Stimulated activated memory B cell treated with anti-CD40 and anti-IgM and Interleukin-4, amounts not matched to agents 10 μg/mL and 1 μg/mL and 100 μg/mL, for 72 hours (primary cell): ENCODE measurements around the gene SLC47A1.
"Not testable (repeated sequence)": the region's sequence is repeated elsewhere in the genome, so short reads cannot be mapped to it uniquely, and the experiment has no call there.

Experiments used
- ATAC-seq: fragments of 150-1000 bp; cut with Tn5 transposase; 2 replicates; pipeline ENCODE4 v1.10.0; 2021
- H3K27ac Mint-ChIP-seq: one replicate; pipeline ENCODE4 v1.8.0; 2022; ENCODE audit warnings: mild to moderate bottlenecking, mixed read lengths
- H3K27me3 Mint-ChIP-seq: one replicate; pipeline ENCODE4 v1.8.0; 2022; ENCODE audit warnings: mixed read lengths
- H3K36me3 Mint-ChIP-seq: one replicate; pipeline ENCODE4 v1.8.0; 2022; ENCODE audit warnings: mixed read lengths
- H3K4me1 Mint-ChIP-seq: one replicate; pipeline ENCODE4 v1.8.0; 2022; ENCODE audit warnings: mixed read lengths
- H3K4me3 Mint-ChIP-seq: one replicate; pipeline ENCODE4 v1.8.0; 2022; ENCODE audit warnings: mild to moderate bottlenecking, moderate library complexity, mixed read lengths
- H3K9me3 Mint-ChIP-seq: one replicate; pipeline ENCODE4 v1.8.0; 2022; ENCODE audit warnings: mixed read lengths

Gene SLC47A1, protein sequence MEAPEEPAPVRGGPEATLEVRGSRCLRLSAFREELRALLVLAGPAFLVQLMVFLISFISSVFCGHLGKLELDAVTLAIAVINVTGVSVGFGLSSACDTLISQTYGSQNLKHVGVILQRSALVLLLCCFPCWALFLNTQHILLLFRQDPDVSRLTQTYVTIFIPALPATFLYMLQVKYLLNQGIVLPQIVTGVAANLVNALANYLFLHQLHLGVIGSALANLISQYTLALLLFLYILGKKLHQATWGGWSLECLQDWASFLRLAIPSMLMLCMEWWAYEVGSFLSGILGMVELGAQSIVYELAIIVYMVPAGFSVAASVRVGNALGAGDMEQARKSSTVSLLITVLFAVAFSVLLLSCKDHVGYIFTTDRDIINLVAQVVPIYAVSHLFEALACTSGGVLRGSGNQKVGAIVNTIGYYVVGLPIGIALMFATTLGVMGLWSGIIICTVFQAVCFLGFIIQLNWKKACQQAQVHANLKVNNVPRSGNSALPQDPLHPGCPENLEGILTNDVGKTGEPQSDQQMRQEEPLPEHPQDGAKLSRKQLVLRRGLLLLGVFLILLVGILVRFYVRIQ

DNA sequence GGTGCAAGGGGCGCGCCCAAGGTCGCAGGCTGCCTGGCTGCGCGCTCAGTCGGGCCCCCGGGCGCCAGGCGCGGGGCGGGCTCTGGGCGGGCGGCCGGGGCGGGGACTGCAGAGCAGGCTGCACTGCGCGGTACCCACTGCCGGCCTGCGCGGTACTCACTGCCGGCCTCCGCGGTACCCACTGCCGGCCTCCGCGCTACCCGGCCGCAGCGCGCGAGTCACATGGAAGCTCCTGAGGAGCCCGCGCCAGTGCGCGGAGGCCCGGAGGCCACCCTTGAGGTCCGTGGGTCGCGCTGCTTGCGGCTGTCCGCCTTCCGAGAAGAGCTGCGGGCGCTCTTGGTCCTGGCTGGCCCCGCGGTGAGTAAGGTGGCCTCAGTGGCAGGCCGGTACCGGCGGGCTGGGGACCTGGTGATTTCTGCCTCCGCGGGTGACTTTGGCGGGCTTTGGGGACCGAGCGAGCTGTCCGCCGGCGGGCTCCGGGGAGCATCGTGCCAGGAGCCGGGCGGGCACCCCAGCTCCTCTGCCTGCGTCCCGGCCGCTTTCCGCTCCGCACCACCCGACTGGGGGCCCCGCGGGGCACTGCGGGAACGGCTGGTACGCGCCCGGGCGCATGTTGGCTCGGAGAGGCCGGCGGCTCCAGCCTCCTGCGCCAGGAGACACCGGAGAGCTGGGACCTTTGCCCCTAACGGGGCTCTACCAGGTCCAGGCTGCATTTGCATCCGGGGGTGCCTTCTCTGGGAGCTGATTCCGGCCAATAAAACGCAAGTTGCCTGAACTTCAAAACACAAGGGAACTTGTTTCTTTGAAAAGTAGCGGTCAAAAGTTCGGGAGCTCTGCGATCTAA, at the start of gene SLC47A1:
Gene SLC47A1 (plus strand): TSS at position 137 of the 844 bp plus-strand sequence. CDS start 86 bp downstream, at position 223.
- H3K4me1 Mint-ChIP-seq: peaks cover 28% of the 10 kb centered on the region
- ATAC-seq: peak; percentile 80

GRCh38 chr17:19485800-19486340, 47.8 kb upstream of the SLC47A1 start:
- Mint-ChIP-seq H3K4me3 (no peak overlapping the region), H3K36me3 (no peaks in the 10 kb centered on the region), H3K4me1 (no peaks in the 10 kb centered on the region), H3K9me3 (no peaks in the 10 kb centered on the region), H3K27me3 (peaks cover 9% of the 10 kb centered on the region), H3K27ac (no peak overlapping the region)
- ATAC-seq: no peak

More for the DNA sequence above, at the start of gene SLC47A1:
- H3K4me3 Mint-ChIP-seq: peak within 1 kb of the TSS; percentile 72
- peaks cover 59% of the 10 kb centered on the region for H3K27me3 Mint-ChIP-seq
- H3K36me3 Mint-ChIP-seq: no peaks in the 10 kb centered on the region
- H3K27ac Mint-ChIP-seq: peak within 1 kb of the TSS; percentile 3
- H3K9me3 Mint-ChIP-seq: no peaks in the 10 kb centered on the region

GRCh38 chr17:19486351-19487023, 47.2 kb upstream of the SLC47A1 start:
- no peak overlapping the region for H3K4me3 Mint-ChIP-seq
- H3K27ac Mint-ChIP-seq: no peak overlapping the region
- no peaks in the 10 kb centered on the region for H3K4me1 Mint-ChIP-seq
- no peak for ATAC-seq
- H3K9me3 Mint-ChIP-seq: no peaks in the 10 kb centered on the region
- H3K36me3 Mint-ChIP-seq: no peaks in the 10 kb centered on the region
- H3K27me3 Mint-ChIP-seq: peaks cover 9% of the 10 kb centered on the region

GRCh38 chr17:19487024-19487600, 46.5 kb upstream of the SLC47A1 start:
- H3K27ac Mint-ChIP-seq: no peak overlapping the region
- H3K4me3 Mint-ChIP-seq: no peak overlapping the region
- H3K9me3 Mint-ChIP-seq: no peaks in the 10 kb centered on the region
- no peaks in the 10 kb centered on the region for H3K36me3 Mint-ChIP-seq
- H3K4me1 Mint-ChIP-seq: no peaks in the 10 kb centered on the region
- no peak for ATAC-seq
- H3K27me3 Mint-ChIP-seq: peaks cover 9% of the 10 kb centered on the region

DNA sequence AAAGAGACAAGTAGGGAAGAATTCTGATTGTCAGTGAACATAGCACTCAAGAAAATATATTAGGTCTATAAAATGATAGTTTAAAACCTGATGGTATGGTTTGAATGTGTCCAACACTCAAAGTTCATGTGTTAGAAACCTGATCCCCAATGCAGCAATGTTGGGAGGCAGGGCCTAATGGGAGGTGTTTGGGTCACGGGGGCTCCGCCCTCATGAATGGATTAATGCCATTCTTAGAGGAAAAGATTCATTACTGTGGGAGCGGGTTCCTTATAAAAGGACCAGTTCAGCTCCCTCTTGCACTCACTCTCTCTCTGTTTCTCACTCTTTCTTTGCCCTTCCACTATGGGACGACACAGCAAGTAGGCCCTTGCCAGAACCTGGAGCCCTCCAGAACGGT, 41.5 kb upstream of the SLC47A1 start:
- H3K36me3 Mint-ChIP-seq: no peaks in the 10 kb centered on the region
- H3K4me1 Mint-ChIP-seq: peaks cover 13% of the 10 kb centered on the region
- no peaks in the 10 kb centered on the region for H3K9me3 Mint-ChIP-seq
- H3K27me3 Mint-ChIP-seq: peaks cover 9% of the 10 kb centered on the region
- no peak overlapping the region for H3K27ac Mint-ChIP-seq
- H3K4me3 Mint-ChIP-seq: no peak overlapping the region
- no peak for ATAC-seq

DNA sequence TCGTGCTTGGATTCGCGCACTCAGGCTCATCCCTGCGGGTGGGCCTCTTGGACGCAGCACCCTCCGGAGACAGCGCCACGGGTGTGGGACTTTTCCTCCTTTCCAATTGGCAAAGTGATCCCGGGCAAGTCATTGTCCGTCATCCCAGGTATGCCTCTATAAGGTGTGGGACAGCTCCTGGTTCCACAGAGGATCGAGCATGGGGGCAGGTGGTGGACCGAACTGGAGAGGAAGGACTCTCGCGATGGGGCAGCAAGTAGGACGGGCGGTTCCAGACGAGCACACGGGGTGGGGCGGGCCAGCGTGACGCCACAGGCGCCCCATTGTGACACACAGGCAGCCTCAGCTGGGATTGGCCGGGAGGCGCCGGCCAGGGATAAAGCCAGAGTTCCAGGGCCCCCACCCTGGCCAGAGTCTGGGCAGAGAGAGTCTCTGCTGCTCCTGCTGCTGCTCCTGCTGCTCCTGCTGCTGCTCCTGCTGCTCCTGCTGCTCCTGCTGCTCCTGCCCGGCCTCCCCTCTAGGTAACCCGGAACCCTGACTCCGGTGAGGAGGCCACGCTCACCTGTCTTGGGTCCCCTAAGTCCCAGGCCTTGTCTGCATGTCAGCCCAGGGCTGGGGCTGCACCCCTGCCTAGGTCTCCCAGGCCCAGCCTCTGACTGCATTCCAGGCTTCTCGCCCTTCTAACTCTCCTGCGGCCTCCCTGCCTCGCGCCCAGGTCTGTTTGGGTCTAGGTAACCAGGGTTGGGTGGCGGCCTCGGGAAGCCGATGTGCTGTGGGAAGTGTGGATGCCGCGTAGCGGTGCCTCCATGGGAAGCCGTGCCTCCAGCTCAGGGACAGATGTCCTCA, 38.5 kb upstream of the SLC47A1 start:
- no peaks in the 10 kb centered on the region for H3K36me3 Mint-ChIP-seq
- no peak for ATAC-seq
- no peaks in the 10 kb centered on the region for H3K27me3 Mint-ChIP-seq

GRCh38 chr17:19495828-19496528, 37.7 kb upstream of the SLC47A1 start:
- H3K4me1 Mint-ChIP-seq: peaks cover 13% of the 10 kb centered on the region
- ATAC-seq: no peak
- H3K27ac Mint-ChIP-seq: no peak overlapping the region
- no peaks in the 10 kb centered on the region for H3K9me3 Mint-ChIP-seq
- H3K4me3 Mint-ChIP-seq: no peak overlapping the region
- H3K36me3 Mint-ChIP-seq: no peaks in the 10 kb centered on the region
- no peaks in the 10 kb centered on the region for H3K27me3 Mint-ChIP-seq

More for the DNA sequence above, 38.5 kb upstream of the SLC47A1 start:
- Mint-ChIP-seq H3K27ac (no peak overlapping the region), H3K4me3 (no peak overlapping the region), H3K9me3 (no peaks in the 10 kb centered on the region), H3K4me1 (peaks cover 13% of the 10 kb centered on the region)

DNA sequence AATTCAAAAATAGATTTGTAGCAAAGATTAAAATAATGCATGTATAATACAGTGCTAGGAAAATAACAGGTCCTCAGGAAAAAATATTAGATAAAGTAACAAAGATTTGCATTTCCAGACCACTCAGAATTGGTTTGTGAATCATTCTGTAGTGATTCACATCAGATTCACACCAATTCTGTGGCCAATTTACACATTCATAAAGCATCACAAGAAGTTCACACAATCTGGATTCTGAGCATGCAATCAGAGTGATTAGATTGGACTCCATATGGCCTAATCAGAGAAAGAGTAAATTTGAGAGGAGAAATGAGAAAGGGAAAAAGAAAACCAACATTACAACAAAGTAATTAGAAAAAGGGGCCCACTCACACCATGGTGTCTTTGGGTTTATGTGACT, 36.0 kb upstream of the SLC47A1 start:
- Mint-ChIP-seq H3K27ac (no peak overlapping the region), H3K4me3 (no peak overlapping the region), H3K36me3 (no peaks in the 10 kb centered on the region), H3K4me1 (peaks cover 13% of the 10 kb centered on the region), H3K27me3 (no peaks in the 10 kb centered on the region), H3K9me3 (no peaks in the 10 kb centered on the region)
- no peak for ATAC-seq

GRCh38 chr17:19501219-19501618, 32.4 kb upstream of the SLC47A1 start:
- ATAC-seq: no peak
- no peak overlapping the region for H3K27ac Mint-ChIP-seq
- H3K36me3 Mint-ChIP-seq: no peaks in the 10 kb centered on the region
- peaks cover 2% of the 10 kb centered on the region for H3K4me1 Mint-ChIP-seq
- H3K27me3 Mint-ChIP-seq: no peaks in the 10 kb centered on the region
- no peaks in the 10 kb centered on the region for H3K9me3 Mint-ChIP-seq
- no peak overlapping the region for H3K4me3 Mint-ChIP-seq

- no peak for ATAC-seq
- H3K27me3 Mint-ChIP-seq: no peaks in the 10 kb centered on the region
- H3K27ac Mint-ChIP-seq: no peak overlapping the region
- H3K4me1 Mint-ChIP-seq: no peaks in the 10 kb centered on the region
- H3K36me3 Mint-ChIP-seq: no peaks in the 10 kb centered on the region
- H3K4me3 Mint-ChIP-seq: no peak overlapping the region
- no peaks in the 10 kb centered on the region for H3K9me3 Mint-ChIP-seq
Measured at GRCh38 chr17:19502517-19502916, 31.1 kb upstream of the SLC47A1 start.

- H3K4me3 Mint-ChIP-seq, H3K27ac Mint-ChIP-seq, H3K27me3 Mint-ChIP-seq, H3K36me3 Mint-ChIP-seq, H3K9me3 Mint-ChIP-seq, ATAC-seq: not testable (repeated sequence)
- H3K4me1 Mint-ChIP-seq: peaks cover 12% of the 10 kb centered on the region
Measured at GRCh38 chr17:19505561-19505960, 28.1 kb upstream of the SLC47A1 start.

GRCh38 chr17:19507775-19508576, 25.7 kb upstream of the SLC47A1 start:
- Mint-ChIP-seq H3K36me3 (no peaks in the 10 kb centered on the region), H3K4me3 (peak overlapping the region; percentile 87), H3K27me3 (no peaks in the 10 kb centered on the region), H3K4me1 (peaks cover 12% of the 10 kb centered on the region), H3K9me3 (no peaks in the 10 kb centered on the region), H3K27ac (peak overlapping the region; percentile 96)
- peak; percentile 88 for ATAC-seq

GRCh38 chr17:19508577-19508867, 25.1 kb upstream of the SLC47A1 start:
- H3K36me3 Mint-ChIP-seq: no peaks in the 10 kb centered on the region
- peak overlapping the region; percentile 87 for H3K4me3 Mint-ChIP-seq
- ATAC-seq: no peak
- H3K27ac Mint-ChIP-seq: peak overlapping the region; percentile 96
- no peaks in the 10 kb centered on the region for H3K9me3 Mint-ChIP-seq
- peaks cover 12% of the 10 kb centered on the region for H3K4me1 Mint-ChIP-seq
- no peaks in the 10 kb centered on the region for H3K27me3 Mint-ChIP-seq
